Cerebellar cortex (tissue), 1 donor: Measurements from ENCODE around the gene CUBN.
"Not testable (repeated sequence)": the region's sequence is repeated elsewhere in the genome, so short reads cannot be mapped to it uniquely, and the experiment has no call there.

Experiments used
- DNase-seq: peaks from one replicate; pipeline ENCODE4 v3.0.0-alpha.2; 2015; ENCODE audit warnings: low spot score

CUBN gene

DNA sequence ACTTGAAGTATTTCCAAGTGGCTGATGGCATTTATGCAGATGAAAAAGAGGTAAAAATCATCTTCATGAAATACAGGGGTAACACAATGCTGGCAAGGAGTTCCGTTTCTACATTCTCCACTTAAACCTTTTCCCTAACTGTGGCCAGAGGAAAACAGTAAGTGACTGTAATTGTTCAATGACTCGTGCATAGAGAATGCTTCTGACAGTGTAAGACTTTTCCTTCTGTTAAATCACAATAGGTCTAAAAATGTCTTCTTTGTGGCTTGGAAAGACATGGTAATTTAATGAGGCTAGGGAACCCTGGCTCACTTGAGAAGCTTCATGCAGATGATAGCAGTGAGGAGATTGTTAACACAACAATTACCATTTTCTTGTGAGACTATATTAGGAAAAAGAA is 262.1 kb downstream of the CUBN start:
- DNase-seq = no peak

DNA sequence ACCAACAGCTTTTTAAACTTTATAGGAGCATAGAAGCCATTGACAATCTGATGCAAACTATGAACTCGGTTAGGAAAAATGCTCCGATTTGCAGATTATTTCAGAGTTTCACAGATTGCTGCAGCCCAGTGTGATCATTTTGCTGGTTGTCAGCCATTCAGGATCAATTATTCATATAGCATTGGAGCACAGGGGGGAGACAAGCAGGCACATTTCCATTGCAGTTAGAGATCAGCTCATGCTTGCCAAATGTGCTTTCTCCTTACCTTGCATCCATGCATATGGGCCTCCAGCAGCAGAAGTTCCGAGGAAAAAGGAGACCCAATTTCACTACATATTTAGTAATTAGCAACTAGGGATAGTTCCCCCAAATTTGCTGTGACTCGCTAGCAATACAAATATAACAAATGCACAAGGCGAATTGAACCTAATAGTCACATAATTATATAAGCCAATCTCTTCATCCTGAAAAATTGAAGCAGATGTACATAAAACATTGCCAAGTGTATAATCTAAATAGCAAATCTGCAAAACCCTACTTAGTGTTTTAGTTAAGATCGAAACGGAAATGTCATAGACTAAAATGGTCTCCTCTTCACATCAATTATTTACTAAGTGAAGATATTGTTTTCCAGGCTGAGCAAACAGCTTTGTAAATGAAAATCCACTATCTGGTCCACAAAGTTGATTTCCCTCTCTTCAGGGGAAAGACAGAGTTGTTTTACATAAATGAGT is 262.9 kb downstream of the CUBN start:
- DNase-seq = no peak

DNA sequence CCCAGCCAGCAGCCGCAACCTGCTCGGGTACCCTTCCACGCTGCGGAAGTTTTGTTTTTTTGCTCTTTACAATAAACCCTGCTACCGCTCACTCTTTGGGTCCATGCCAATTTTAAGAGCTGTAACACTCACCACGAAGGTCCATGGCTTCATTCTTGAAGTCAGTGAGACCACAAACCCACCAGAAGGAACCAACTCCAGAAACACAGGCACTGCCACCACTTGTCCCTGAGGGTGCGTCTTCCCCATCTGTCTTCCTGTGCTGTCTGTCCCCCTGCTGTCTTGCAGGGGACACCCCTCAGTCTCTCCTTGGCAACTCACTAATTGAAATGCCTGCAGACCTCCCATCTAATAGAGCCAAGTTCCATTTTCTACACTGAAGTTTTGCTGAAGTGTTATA is 263.8 kb downstream of the CUBN start:
- no peak for DNase-seq

GRCh38 chr10:16863766-16864165 is 265.8 kb downstream of the CUBN start:
- DNase-seq = no peak

GRCh38 chr10:16857419-16857818 is 272.2 kb downstream of the CUBN start:
- DNase-seq = no peak

GRCh38 chr10:16856567-16856966 is 273.0 kb downstream of the CUBN start:
- DNase-seq = peak; percentile 12

GRCh38 chr10:16856092-16856491 is 273.5 kb downstream of the CUBN start:
- DNase-seq = no peak

- no peak for DNase-seq
Measured at GRCh38 chr10:16854623-16855022, 275.0 kb downstream of the CUBN start.

DNA sequence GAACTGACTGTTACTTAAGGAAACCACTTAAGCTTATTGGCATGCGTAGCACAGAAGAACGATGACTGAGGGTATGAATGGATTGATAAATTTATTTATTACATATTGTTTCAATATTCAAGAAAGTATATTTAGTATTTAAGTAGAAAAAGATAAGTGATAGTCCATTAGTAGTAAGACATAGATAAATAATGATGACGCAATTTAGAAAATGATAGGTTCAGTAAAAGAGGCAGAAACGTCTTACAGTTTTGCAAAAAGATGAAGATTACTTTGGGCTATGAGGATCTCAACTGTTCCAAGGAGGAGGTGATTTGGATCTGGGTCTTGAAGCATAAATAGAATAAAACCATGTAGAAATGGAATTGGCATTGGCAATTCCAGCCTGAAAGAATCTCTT is 275.8 kb downstream of the CUBN start:
- no peak for DNase-seq

GRCh38 chr10:16853201-16853600 is 276.4 kb downstream of the CUBN start:
- peak; percentile 13 for DNase-seq

DNA sequence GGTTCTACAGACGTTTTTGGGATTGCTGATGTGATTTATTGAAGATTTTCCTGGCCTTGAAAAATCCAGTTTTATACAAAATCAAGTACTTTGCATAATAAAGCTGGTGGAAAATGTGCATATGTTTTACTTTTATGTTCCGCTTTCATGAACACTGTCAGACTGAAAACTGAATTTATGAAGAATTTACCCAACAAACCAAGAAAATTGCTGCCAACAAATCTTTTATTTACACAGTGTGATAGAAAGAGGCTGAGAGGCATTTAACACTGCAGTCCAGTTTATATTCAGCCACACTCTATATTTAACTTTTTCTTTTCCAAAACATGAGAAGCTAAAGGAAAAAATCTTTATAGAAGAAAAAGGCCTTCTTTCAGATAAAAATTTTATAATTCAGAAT is 277.0 kb downstream of the CUBN start:
- no peak for DNase-seq

- no peak for DNase-seq
Measured at GRCh38 chr10:16848562-16849154, 281.0 kb downstream of the CUBN start.

- DNase-seq = no peak
Measured at GRCh38 chr10:16847644-16848043, 282.0 kb downstream of the CUBN start.

DNA sequence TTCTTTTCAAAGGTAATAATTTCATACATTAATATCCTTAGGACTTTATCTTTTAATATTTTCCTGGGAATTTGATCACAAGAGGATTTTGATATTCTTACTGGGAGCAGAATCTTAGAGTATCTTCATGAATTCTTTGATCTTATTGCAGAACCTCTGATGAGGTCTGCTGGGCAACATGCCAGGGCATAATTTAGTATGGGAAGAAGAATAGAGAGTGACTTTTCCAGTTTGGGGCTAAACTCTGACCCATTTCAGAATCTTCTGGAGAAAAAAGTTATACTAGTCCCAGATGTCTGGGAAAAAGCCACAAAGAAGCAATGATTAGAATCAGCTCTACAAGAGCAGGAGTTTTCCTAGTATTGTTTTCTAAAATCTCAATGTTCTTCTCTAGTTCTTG is 284.4 kb downstream of the CUBN start:
- no peak for DNase-seq

DNA sequence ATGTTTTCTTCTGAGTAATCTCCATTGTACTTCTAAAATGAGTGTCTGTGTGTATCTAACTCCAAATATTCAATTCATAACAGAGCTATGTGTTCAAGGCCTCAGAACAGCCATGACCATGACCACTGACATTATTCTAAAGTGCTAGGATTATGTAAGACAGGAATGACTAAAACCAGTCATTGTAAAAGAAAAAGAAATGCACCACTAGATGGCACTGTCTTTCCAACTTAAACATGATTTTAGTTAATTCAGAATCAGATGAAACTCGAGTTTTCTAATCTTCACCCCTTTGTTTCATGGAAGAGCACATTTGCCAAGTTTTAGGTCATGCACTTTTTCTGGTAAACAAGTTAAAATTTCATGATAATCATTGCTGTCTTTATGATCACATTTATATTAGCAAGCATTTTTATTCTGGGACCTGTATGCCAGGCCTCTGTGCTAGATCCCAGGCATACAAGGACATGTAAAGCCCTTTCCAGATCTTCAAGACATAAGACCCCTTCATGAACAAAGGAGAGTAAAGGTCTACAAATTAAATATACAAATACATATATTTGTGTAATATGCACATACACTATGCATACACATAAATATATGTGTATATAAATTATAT is 286.2 kb downstream of the CUBN start:
- peak; percentile 80 for DNase-seq

- DNase-seq = no peak
Measured at GRCh38 chr10:16835228-16835627, 294.4 kb downstream of the CUBN start.

DNA sequence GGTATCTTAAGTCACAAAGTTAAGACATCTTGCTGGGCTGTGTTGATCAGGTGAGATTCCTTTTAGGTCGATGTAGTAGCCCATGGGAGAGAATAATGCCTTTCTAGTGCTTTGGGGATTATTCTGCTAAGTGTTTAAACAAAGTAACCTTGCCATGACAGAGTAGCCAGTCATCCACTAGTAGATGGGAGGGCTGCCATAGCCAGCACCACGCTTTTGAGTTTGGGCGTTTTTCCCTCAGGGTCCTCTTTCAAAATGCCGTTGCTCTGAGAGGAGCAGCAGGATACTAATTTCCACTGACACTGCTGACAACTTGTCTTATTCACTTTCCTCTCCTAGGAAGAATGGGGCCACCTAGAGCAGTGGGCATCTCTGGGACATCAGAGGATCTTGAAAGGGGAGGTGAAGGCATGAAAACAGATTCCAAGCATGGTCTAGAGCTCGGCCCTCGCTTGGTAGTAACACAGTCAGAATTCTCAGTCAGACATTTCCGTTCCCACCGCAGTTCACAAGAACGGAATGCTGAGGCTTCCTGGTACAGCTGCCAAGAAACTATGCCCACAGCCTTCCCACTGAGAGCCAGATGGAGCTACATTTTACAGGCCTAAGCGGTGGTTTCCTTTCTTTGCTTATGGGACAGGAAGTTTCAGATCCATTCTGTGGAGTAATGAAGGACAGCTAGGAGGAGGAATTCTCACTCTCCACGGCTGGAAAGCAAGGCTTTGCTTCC is 297.1 kb downstream of the CUBN start:
- DNase-seq = peak; percentile 79

DNA sequence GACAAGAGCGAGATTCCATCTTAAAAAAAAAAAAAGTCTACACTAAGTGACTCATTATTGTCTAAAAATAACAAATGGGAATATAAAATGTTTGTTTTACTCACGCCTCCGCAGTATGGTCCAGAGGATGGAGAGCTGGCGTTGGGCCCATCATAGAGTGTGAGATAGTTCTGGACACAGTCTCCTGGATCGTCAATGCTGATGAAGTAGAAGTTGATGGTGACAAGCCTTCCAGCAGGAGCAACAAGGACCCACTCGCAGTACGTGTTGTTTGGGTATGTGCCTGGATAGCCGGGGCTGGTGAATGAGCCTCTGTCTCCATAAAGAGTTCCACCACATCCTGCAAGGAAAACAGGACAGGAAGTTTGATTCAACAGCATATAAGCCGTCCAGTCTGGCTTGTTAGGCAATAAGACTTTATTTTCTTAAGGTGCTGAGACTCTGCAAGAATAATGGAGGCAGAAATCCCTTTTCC is 300.9 kb downstream of the CUBN start:
- DNase-seq = no peak

DNA sequence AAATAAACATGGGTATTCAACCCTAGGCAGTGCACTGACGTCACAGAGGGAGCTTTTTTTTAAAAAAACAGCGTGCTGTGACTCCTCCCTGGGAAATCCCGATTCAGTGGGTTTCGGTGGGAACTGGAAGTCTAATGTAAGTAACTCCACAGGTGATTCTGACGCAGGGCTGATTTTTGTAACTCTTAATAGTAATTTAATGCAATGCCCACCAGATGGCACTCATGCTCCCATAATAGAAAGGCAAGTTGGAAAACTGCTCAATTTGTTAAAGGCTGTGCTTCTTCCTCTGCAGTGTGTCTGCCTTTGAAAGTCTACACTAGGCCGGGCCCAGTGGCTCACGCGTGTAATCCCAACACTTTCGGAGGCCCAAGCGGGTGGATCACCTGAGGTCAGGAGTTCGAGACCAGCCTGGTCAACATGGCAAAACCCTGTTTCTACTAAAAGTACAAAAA is 301.5 kb downstream of the CUBN start:
- DNase-seq = peak; percentile 88

DNA sequence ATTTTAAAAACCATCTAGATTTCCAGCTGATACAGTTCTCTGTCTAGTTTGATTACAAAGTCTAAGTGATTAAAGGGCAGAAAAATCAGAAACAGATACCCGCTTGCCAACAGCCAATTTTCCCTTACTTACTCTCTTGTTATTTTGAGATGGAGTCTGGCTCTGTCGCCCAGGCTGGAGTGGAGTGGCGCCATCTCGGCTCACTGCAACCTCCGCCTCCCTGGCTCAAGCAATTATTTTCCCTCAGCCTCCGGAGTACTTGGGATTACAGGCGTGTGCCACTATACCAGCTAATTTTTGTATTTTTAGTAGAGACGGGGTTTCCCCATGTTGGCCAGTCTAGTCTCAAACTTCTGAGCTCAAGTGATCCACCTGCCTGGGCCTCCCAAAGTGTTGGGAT is 302.1 kb downstream of the CUBN start:
- DNase-seq = not testable (repeated sequence)

GRCh38 chr10:16822726-16823360 is 306.8 kb downstream of the CUBN start:
- DNase-seq = no peak

GRCh38 chr10:16822027-16822426 is 307.6 kb downstream of the CUBN start:
- DNase-seq = no peak
